ENCODE measurements around the gene PDE6D. TPM values are rescaled to one million over a fixed set of nuclear protein-coding genes. Genes with fewer than 3 reads are reported as not detected.

The PDE6D gene
- total and polyA plus RNA-seq, 2 of the 4 experiments (the other 2 are of a cell fraction): 13.8 to 24.7 TPM

DNA sequence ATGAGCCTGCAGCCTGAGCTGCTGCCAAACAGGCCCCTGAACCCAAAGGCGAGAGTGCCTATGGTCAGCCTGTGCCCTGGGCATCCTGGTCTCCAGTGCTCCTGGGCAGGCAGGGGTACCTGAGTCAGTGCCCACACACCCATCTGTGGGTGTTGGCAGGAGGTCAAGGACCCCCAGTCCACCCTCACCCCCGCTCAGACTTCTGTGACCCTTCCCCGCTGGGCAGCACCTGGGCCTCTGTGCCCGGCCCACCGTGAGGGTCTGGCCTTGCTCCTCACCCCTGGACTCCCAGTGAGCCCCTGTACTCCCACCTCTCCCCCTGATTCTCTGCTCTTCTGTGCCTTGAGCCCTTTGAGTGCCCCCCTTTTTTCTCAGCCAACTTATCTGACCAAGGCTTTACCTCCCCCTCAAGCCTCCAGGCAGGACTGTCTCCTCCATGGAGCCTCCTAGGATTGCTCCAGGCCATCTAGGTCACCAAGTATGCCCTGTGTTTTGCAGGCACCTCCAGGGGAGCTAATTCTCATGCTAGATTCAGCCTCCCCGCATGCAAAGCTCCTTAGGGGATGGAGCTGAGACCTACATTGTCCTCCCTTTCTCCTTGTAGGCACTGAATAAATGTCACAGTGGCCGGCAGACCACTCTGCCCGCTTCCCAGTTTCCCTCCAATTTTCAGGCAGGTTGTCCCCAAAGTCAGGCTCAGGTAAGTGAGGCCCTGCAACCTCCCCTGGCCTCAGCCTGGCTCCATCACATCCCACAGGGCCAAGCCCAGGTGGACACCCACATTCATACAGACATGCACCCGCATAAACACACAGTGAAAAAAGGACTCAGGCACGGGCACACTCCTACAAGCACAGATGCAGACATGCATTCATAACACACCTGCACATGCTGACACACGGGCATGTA lies 94.6 kb downstream of the PDE6D start:
- TF ChIP-seq, protein P1, sequence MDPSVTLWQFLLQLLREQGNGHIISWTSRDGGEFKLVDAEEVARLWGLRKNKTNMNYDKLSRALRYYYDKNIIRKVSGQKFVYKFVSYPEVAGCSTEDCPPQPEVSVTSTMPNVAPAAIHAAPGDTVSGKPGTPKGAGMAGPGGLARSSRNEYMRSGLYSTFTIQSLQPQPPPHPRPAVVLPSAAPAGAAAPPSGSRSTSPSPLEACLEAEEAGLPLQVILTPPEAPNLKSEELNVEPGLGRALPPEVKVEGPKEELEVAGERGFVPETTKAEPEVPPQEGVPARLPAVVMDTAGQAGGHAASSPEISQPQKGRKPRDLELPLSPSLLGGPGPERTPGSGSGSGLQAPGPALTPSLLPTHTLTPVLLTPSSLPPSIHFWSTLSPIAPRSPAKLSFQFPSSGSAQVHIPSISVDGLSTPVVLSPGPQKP (IDR thresholded peaks at IDR 0.05; ENCODE audit: borderline replicate concordance, low read depth, low read length): no peak
- TF ChIP-seq RAD21 (IDR thresholded peaks at IDR 0.05; ENCODE audit: low read length) (no peak), RFX5 (IDR thresholded peaks at IDR 0.05; ENCODE audit: low read depth, low read length) (no peak), MXI1 (IDR thresholded peaks at IDR 0.05; ENCODE audit: borderline replicate concordance, low read depth, low read length) (no peak), MAZ (IDR thresholded peaks at IDR 0.05; ENCODE audit: borderline replicate concordance, low read depth, low read length) (no peak), CHD1 (IDR thresholded peaks at IDR 0.05; ENCODE audit: low read depth, low read length) (no peak), SMC3 (IDR thresholded peaks at IDR 0.05; ENCODE audit: low read depth, low read length) (no peak), RCOR1 (IDR thresholded peaks at IDR 0.05; ENCODE audit: insufficient replicate concordance, low read length) (no peak), POLR2A (IDR thresholded peaks at IDR 0.05; ENCODE audit: low read depth, low read length) (no peak), MAFK (IDR thresholded peaks at IDR 0.05; ENCODE audit: low read depth, low read length) (no peak), NFE2L2 (IDR thresholded peaks at IDR 0.05; ENCODE audit: low read depth, low read length) (no peak), FOS (IDR thresholded peaks at IDR 0.05; ENCODE audit: low read depth, low read length) (no peak)
- TF ChIP-seq, protein P2, sequence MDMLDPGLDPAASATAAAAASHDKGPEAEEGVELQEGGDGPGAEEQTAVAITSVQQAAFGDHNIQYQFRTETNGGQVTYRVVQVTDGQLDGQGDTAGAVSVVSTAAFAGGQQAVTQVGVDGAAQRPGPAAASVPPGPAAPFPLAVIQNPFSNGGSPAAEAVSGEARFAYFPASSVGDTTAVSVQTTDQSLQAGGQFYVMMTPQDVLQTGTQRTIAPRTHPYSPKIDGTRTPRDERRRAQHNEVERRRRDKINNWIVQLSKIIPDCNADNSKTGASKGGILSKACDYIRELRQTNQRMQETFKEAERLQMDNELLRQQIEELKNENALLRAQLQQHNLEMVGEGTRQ (IDR thresholded peaks at IDR 0.05; ENCODE audit: low read depth, low read length): no peak
- Histone ChIP-seq H3K23ac (ENCODE audit: low read depth, low read length) (no peak overlapping the region), H2BK20ac (ENCODE audit: low read depth, low read length) (no peak overlapping the region), H3K36me3 (ENCODE audit: control insufficient read depth, insufficient read depth, low read length) (no peaks in the 10 kb centered on the region), H4K20me1 (ENCODE audit: insufficient read depth, low read length) (no peaks in the 10 kb centered on the region), H2AK9ac (replicated peaks; ENCODE audit: low read depth, low read length, poor library complexity) (peak overlapping the region; percentile 1), H3K9ac (ENCODE audit: low read depth, low read length) (no peak overlapping the region), H3K56ac (ENCODE audit: extremely low read depth, insufficient read depth, low read length) (no peak overlapping the region), H2BK5ac (ENCODE audit: low read depth, low read length, poor library complexity, severe bottlenecking) (no peak overlapping the region), H3K14ac (replicated peaks; ENCODE audit: low read depth, low read length) (no peak overlapping the region), H3K79me1 (ENCODE audit: low read depth in 1 of 2, low read length in 2 of 2) (peaks cover under 1 to 6% of the 10 kb centered on the region in 2 experiments; a peak in 3 of 4 replicates), H3K27ac (ENCODE audit: insufficient read depth, low read length) (no peak overlapping the region), H3K4ac (ENCODE audit: low read depth, low read length) (no peak overlapping the region), H3K4me2 (ENCODE audit: low read depth, low read length) (no peak overlapping the region), H3K9me3 (ENCODE audit: control insufficient read depth, insufficient read depth, low read length) (no peaks in the 10 kb centered on the region), H3K18ac (ENCODE audit: low read depth, low read length) (no peak overlapping the region), H2BK15ac (ENCODE audit: low read depth, low read length) (no peak overlapping the region), H2BK120ac (ENCODE audit: low read depth, low read length) (no peak overlapping the region), H4K8ac (ENCODE audit: low read depth in 2 of 2, low read length in 2 of 2) (no peak overlapping the region), H3K27me3 (ENCODE audit: control insufficient read depth, insufficient read depth, low read length) (no peaks in the 10 kb centered on the region), H3K4me1 (ENCODE audit: control insufficient read depth, insufficient read depth, low read length) (peaks cover 3% of the 10 kb centered on the region), H3K4me3 (ENCODE audit: insufficient read depth, low read depth, low read length) (no peak overlapping the region), H2AK5ac (ENCODE audit: low read depth, low read length) (no peak overlapping the region), H4K5ac (ENCODE audit: low read depth, low read length) (no peak overlapping the region), H4K91ac (ENCODE audit: insufficient read depth, low read depth, low read length) (no peak overlapping the region), H3K9me1 (ENCODE audit: insufficient read depth, low read length) (no peaks in the 10 kb centered on the region), H2AFZ (replicated peaks; ENCODE audit: low read length, poor library complexity) (no peak overlapping the region)
- POLR2A ChIA-PET (ENCODE audit: unreplicated experiment): no interaction called here
- in situ Hi-C loops (cut with MboI; ENCODE audit: low sequenced_read_pairs) (no loop called here), intact Hi-C loops (cut with micrococcal nuclease) (no loop called here), dilution Hi-C loops (cut with HindIII; ENCODE audit: low sequenced_read_pairs, unreplicated experiment) (no loop called here)
- CTCF ChIA-PET: interaction anchor here (2.0 kb wide), 1 partner anchor 29 kb away, joined by 7 read pairs; no protein-coding TSS in a partner anchor
- no TSS peak for BruUV-seq (replicated peaks)
- 93% methylated on average over 5 of the region's 11 CpGs; no CpG with 5 or more reads in 1 of the 2 experiments for WGBS, 2 experiments (ENCODE audit: extremely low coverage in 2 of 2, insufficient read length in 1 of 2)
- ATAC-seq (ENCODE audit: low read depth) (no peak), DNase-seq (no peak)

Measured in IMR-90 (cell line).